Activated CD4-positive, alpha-beta T cell treated with anti-CD3 and anti-CD28 coated beads for 1 hour (primary cell): ENCODE data around the gene DPAGT1.
A peak's percentile ranks its signal among the peaks of the same experiment; 100 is the strongest.

Experiments used
- DNase-seq: peaks from one replicate; pipeline ENCODE4 v3.0.0-alpha.2; 2020

The DPAGT1 gene

GRCh38 chr11:119057000-119057769 lies 44.5 kb downstream of the DPAGT1 start, which contains the start of gene HYOU1:
TSS of gene HYOU1 (minus strand) at chr11:119057205. CDS start at chr11:119056160, 1,045 bp downstream.
- peak; percentile 96 for DNase-seq

- peak; percentile 24 for DNase-seq
Measured at GRCh38 chr11:119056421-119056999, 45.1 kb downstream of the DPAGT1 start.

GRCh38 chr11:119055901-119056300 lies 45.8 kb downstream of the DPAGT1 start:
- no peak for DNase-seq

- DNase-seq, result no peak
Measured at GRCh38 chr11:119054418-119054817, 47.2 kb downstream of the DPAGT1 start.

- no peak for DNase-seq
Measured at GRCh38 chr11:119052163-119052814, 49.4 kb downstream of the DPAGT1 start.

GRCh38 chr11:119051440-119052162 lies 50.1 kb downstream of the DPAGT1 start:
- DNase-seq, result no peak

- no peak for DNase-seq
Measured at GRCh38 chr11:119049081-119049480, 52.6 kb downstream of the DPAGT1 start.

- no peak for DNase-seq
Measured at GRCh38 chr11:119048644-119049043, 53.0 kb downstream of the DPAGT1 start.

GRCh38 chr11:119047205-119047604 lies 54.4 kb downstream of the DPAGT1 start:
- no peak for DNase-seq
